Measurements from ENCODE around the gene GLOD4.

Gene GLOD4

DNA sequence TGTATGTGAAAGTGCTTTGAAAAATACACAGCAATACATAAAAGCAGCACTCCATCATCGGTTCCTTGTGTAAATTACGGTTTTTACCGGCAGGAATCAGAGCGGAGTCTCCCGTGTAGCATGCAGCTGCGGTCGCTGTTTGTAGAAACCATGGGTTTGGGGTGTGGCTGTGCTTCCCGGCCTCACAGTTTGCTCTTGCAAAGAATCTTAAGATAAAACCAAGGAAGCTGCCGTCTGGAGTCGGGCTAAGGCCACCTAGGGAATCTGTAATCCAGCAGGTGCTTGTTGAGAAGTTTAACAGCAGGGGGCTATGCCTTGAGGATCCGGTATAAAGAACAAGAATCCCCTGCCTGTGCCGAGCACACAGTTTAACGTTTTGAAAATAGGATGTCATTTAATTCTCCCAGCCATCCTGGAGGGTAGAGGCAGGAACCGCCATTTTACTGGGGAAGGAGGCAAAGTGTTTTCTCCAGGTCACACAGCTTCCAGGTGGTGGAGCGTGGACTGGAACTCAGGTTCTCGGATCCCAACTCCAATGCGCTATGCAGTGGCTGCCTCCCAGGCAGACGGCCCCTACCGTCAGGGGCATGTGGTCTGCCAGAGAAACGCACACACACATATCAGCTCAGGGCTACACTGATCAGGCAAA is 55.7 kb downstream of the GLOD4 start:
- H3K27ac ChIP-seq (ENCODE audit: poor library complexity, severe bottlenecking), result no peak overlapping the region
- ATAC-seq (ENCODE audit: low read depth) (no peak), DNase-seq (ENCODE audit: low spot score) (no peak)
- H3K27me3 ChIP-seq (ENCODE audit: insufficient read depth, poor library complexity, severe bottlenecking), result no peaks in the 10 kb centered on the region
- no peak overlapping the region for H3K4me3 ChIP-seq (ENCODE audit: severe bottlenecking)
- H3K36me3 ChIP-seq (ENCODE audit: low read depth), result no peaks in the 10 kb centered on the region
- TF ChIP-seq, protein P1, sequence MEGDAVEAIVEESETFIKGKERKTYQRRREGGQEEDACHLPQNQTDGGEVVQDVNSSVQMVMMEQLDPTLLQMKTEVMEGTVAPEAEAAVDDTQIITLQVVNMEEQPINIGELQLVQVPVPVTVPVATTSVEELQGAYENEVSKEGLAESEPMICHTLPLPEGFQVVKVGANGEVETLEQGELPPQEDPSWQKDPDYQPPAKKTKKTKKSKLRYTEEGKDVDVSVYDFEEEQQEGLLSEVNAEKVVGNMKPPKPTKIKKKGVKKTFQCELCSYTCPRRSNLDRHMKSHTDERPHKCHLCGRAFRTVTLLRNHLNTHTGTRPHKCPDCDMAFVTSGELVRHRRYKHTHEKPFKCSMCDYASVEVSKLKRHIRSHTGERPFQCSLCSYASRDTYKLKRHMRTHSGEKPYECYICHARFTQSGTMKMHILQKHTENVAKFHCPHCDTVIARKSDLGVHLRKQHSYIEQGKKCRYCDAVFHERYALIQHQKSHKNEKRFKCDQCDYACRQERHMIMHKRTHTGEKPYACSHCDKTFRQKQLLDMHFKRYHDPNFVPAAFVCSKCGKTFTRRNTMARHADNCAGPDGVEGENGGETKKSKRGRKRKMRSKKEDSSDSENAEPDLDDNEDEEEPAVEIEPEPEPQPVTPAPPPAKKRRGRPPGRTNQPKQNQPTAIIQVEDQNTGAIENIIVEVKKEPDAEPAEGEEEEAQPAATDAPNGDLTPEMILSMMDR (IDR thresholded peaks at IDR 0.05; ENCODE audit: poor library complexity, severe bottlenecking), result no peak
- H3K4me1 ChIP-seq (ENCODE audit: insufficient read depth, poor library complexity, severe bottlenecking), result peaks cover 25% of the 10 kb centered on the region
- H3K9me3 ChIP-seq (ENCODE audit: severe bottlenecking), result no peaks in the 10 kb centered on the region

- ATAC-seq (ENCODE audit: low read depth) (no peak), DNase-seq (ENCODE audit: low spot score) (no peak)
- no peaks in the 10 kb centered on the region for H3K27me3 ChIP-seq (ENCODE audit: insufficient read depth, poor library complexity, severe bottlenecking)
- H3K4me1 ChIP-seq (ENCODE audit: insufficient read depth, poor library complexity, severe bottlenecking), result peaks cover 25% of the 10 kb centered on the region
- TF ChIP-seq, protein P1 (IDR thresholded peaks at IDR 0.05; ENCODE audit: poor library complexity, severe bottlenecking), result no peak
- H3K27ac ChIP-seq (ENCODE audit: poor library complexity, severe bottlenecking), result no peak overlapping the region
- no peaks in the 10 kb centered on the region for H3K9me3 ChIP-seq (ENCODE audit: severe bottlenecking)
- no peak overlapping the region for H3K4me3 ChIP-seq (ENCODE audit: severe bottlenecking)
- no peaks in the 10 kb centered on the region for H3K36me3 ChIP-seq (ENCODE audit: low read depth)
Measured at GRCh38 chr17:725746-726145, 56.3 kb downstream of the GLOD4 start.

DNA sequence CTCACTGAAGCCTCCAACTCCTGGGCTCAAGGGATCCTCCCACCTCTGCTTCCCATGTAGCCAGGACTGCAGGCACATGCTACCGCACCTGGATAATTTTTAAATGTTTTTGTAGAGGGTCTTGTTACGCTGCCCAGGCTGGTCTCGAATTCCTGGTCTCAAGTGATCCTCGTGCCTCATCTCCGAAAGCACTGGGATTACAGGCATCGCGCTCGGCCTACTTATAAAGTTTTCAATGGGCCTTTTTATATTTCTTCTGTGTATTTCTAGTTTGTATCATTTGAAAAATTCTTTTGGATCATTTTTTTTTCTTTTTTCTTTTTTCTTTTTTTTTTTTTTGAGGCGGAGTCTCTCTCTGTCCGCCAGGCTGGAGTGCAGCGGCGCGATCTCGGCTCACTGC is 57.0 kb downstream of the GLOD4 start:
- no peaks in the 10 kb centered on the region for H3K36me3 ChIP-seq (ENCODE audit: low read depth)
- no peak overlapping the region for H3K27ac ChIP-seq (ENCODE audit: poor library complexity, severe bottlenecking)
- H3K27me3 ChIP-seq (ENCODE audit: insufficient read depth, poor library complexity, severe bottlenecking), result no peaks in the 10 kb centered on the region
- H3K9me3 ChIP-seq (ENCODE audit: severe bottlenecking), result no peaks in the 10 kb centered on the region
- peaks cover 21% of the 10 kb centered on the region for H3K4me1 ChIP-seq (ENCODE audit: insufficient read depth, poor library complexity, severe bottlenecking)
- no peak for ATAC-seq (ENCODE audit: low read depth)
- TF ChIP-seq, protein P1 (IDR thresholded peaks at IDR 0.05; ENCODE audit: poor library complexity, severe bottlenecking), result no peak
- no peak overlapping the region for H3K4me3 ChIP-seq (ENCODE audit: severe bottlenecking)
- no peak for DNase-seq (ENCODE audit: low spot score)

- H3K27me3 ChIP-seq (ENCODE audit: insufficient read depth, poor library complexity, severe bottlenecking), result no peaks in the 10 kb centered on the region
- H3K4me1 ChIP-seq (ENCODE audit: insufficient read depth, poor library complexity, severe bottlenecking), result peaks cover 9% of the 10 kb centered on the region
- H3K9me3 ChIP-seq (ENCODE audit: severe bottlenecking), result no peaks in the 10 kb centered on the region
- DNase-seq (ENCODE audit: low spot score), result no peak
- H3K27ac ChIP-seq (ENCODE audit: poor library complexity, severe bottlenecking), result peak overlapping the region; percentile 32
- TF ChIP-seq, protein P1 (IDR thresholded peaks at IDR 0.05; ENCODE audit: poor library complexity, severe bottlenecking), result no peak
- no peak overlapping the region for H3K4me3 ChIP-seq (ENCODE audit: severe bottlenecking)
- peak; percentile 82 for ATAC-seq (ENCODE audit: low read depth)
- no peaks in the 10 kb centered on the region for H3K36me3 ChIP-seq (ENCODE audit: low read depth)
Measured at GRCh38 chr17:721540-721937, 60.5 kb downstream of the GLOD4 start.

All from RWPE2 (cell line).